Measurements from ENCODE around the gene PFDN6.

DNA sequence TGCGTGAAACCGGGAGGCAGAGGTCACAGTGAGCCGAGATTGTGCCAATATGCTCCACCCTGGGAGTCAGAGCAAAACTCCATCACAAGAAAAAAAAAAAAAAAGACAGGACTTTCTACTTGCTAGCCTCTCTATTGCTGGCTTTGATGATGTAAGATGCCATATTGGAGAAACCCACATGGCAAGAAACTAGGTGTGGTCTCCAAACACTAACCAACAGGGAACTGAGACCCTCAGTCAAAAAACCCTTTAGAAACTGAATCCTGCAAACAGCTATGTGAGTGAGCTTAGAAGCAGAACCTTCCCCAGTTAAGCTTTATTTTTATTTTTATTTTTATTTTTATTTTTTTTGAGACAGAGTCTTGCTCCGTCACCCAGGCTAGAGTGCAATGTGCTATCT is 46.5 kb downstream of the PFDN6 start:
- no peak for TF ChIP-seq LEF1 (IDR thresholded peaks at IDR 0.05)
- TF ChIP-seq RUNX1 (IDR thresholded peaks at IDR 0.05; ENCODE audit: low read depth), result no peak
- no peak for TF ChIP-seq ZFX (CRISPR knock-in tag; IDR thresholded peaks at IDR 0.05)
- TF ChIP-seq MAFG (tag; conservative IDR thresholded peaks at IDR 0.05), result no peak

Measured in K562 (cell line).